HEK293 (cell line): ENCODE data around the gene PAX7.

ENCODE experiments used
- CTCF ChIA-PET: fragments of 350-600 bp; formaldehyde crosslinking; extraction: SDS; loops from one replicate; lab custom pipeline; 2021; ENCODE audit warnings: antibody characterized with exemption; lab: Yijun Ruan, JAX
- POLR2A ChIA-PET: fragments of 300-600 bp; formaldehyde crosslinking; extraction: SDS; loops from one replicate; lab custom pipeline; 2020; ENCODE audit warnings: antibody characterized with exemption, inconsistent platforms; lab: Yijun Ruan, JAX
- H3K27ac ChIP-seq: fragments of 200-500 bp; sonication (Bioruptor generic); 2 replicates; pipeline ENCODE4 v1.5.1; 2014; ENCODE audit warnings: low read depth, low read length, control low read depth, inconsistent platforms; ENCODE audit errors: extremely low read depth
- H3K36me3 ChIP-seq, 2 experiments: fragments of 200-500 bp in 1 of 2; sonication (Bioruptor generic) in 1 of 2; 1 replicate in 1 of 2; 2 replicates in 1 of 2; pipeline ENCODE4 v1.5.1; 2014 to 2017; ENCODE audit warnings: inconsistent platforms in 2 of 2, low read length in 2 of 2; ENCODE audit not compliant: control insufficient read depth in 2 of 2, insufficient read depth in 1 of 2
- H3K4me1 ChIP-seq: fragments of 200-500 bp; sonication (Bioruptor generic); 2 replicates; pipeline ENCODE4 v1.5.1; 2014; ENCODE audit warnings: mild to moderate bottlenecking, low read length, inconsistent platforms; ENCODE audit not compliant: control insufficient read depth, insufficient read depth
- H3K4me3 ChIP-seq: 2 replicates; pipeline ENCODE4 v1.5.1; 2011; ENCODE audit warnings: low read depth, mild to moderate bottlenecking, control low read depth, low read length, moderate library complexity
- H3K9me3 ChIP-seq: fragments of 200-500 bp; sonication (Bioruptor generic); 2 replicates; pipeline ENCODE4 v1.5.1; 2014; ENCODE audit warnings: low read depth, low read length, inconsistent platforms; ENCODE audit not compliant: control insufficient read depth, insufficient read depth
- HIC1 ChIP-seq: fragments of 450-650 bp; formaldehyde crosslinking; IDR thresholded peaks from 2 replicates; pipeline ENCODE4 v1.5.1; 2016; ENCODE audit warnings: missing biosample characterization, missing genetic modification characterization
- HOXA7 ChIP-seq: sonication (generic); formaldehyde crosslinking; IDR thresholded peaks from 2 replicates; pipeline ENCODE4 v1.8.1; 2022; ENCODE audit warnings: missing genetic modification reagents, borderline replicate concordance
- KLF8 ChIP-seq: fragments of 450-650 bp; formaldehyde crosslinking; IDR thresholded peaks from 2 replicates; pipeline ENCODE4 v1.5.1; 2016; ENCODE audit warnings: missing biosample characterization, missing genetic modification characterization
- MZF1 ChIP-seq: fragments of 450-650 bp; formaldehyde crosslinking; IDR thresholded peaks from 2 replicates; pipeline ENCODE4 v1.5.1; 2017; ENCODE audit warnings: missing biosample characterization, missing genetic modification characterization, borderline replicate concordance
- SP3 ChIP-seq: fragments of 450-650 bp; formaldehyde crosslinking; IDR thresholded peaks from 2 replicates; pipeline ENCODE4 v1.5.1; 2016; ENCODE audit warnings: missing biosample characterization, missing genetic modification characterization
- YY2 ChIP-seq: fragments of 450-650 bp; formaldehyde crosslinking; IDR thresholded peaks from 2 replicates; pipeline ENCODE4 v1.5.1; 2016; ENCODE audit warnings: missing biosample characterization, missing genetic modification characterization
- ZBTB17 ChIP-seq: fragments of 450-650 bp; formaldehyde crosslinking; IDR thresholded peaks from 2 replicates; pipeline ENCODE4 v1.5.1; 2016; ENCODE audit warnings: missing biosample characterization, missing genetic modification characterization
- ZBTB8A ChIP-seq: fragments of 450-650 bp; formaldehyde crosslinking; IDR thresholded peaks from 2 replicates; pipeline ENCODE4 v1.5.1; 2016; ENCODE audit warnings: missing biosample characterization, missing genetic modification characterization
- ZNF10 ChIP-seq: fragments of 450-650 bp; formaldehyde crosslinking; IDR thresholded peaks from 2 replicates; pipeline ENCODE4 v1.5.1; 2017; ENCODE audit warnings: missing biosample characterization, missing genetic modification characterization
- ZNF19 ChIP-seq: fragments of 450-650 bp; formaldehyde crosslinking; IDR thresholded peaks from 2 replicates; pipeline ENCODE4; 2016; ENCODE audit warnings: missing biosample characterization, missing genetic modification characterization, low read depth
- ZNF211 ChIP-seq: fragments of 450-650 bp; formaldehyde crosslinking; IDR thresholded peaks from 2 replicates; pipeline ENCODE4 v1.5.1; 2016; ENCODE audit warnings: low read depth, missing biosample characterization, missing genetic modification characterization
- ZNF239 ChIP-seq: fragments of 450-650 bp; formaldehyde crosslinking; IDR thresholded peaks from 2 replicates; pipeline ENCODE4 v1.5.1; 2016; ENCODE audit warnings: missing biosample characterization, missing genetic modification characterization
- ZNF292 ChIP-seq: fragments of 450-650 bp; formaldehyde crosslinking; IDR thresholded peaks from 2 replicates; pipeline ENCODE4 v1.5.1; 2016; ENCODE audit warnings: low read depth, missing biosample characterization, missing genetic modification characterization, borderline replicate concordance
- ZNF600 ChIP-seq: fragments of 450-650 bp; formaldehyde crosslinking; IDR thresholded peaks from 2 replicates; pipeline ENCODE4 v1.5.1; 2016; ENCODE audit warnings: missing biosample characterization, missing genetic modification characterization
- ZNF626 ChIP-seq: fragments of 450-650 bp; sonication (Bioruptor Pico); formaldehyde crosslinking; IDR thresholded peaks from 2 replicates; pipeline ENCODE4 v1.5.1; 2018; ENCODE audit warnings: missing biosample characterization, missing genetic modification characterization, inconsistent platforms
- ZNF645 ChIP-seq: fragments of 450-650 bp; formaldehyde crosslinking; IDR thresholded peaks from 2 replicates; pipeline ENCODE4; 2016; ENCODE audit warnings: missing biosample characterization, missing genetic modification characterization
- ZNF747 ChIP-seq: fragments of 450-650 bp; formaldehyde crosslinking; IDR thresholded peaks from 2 replicates; pipeline ENCODE4 v1.5.1; 2016; ENCODE audit warnings: missing biosample characterization, missing genetic modification characterization
- ZNF792 ChIP-seq: fragments of 450-650 bp; formaldehyde crosslinking; IDR thresholded peaks from 2 replicates; pipeline ENCODE4 v1.5.1; 2016; ENCODE audit warnings: missing biosample characterization, missing genetic modification characterization
- ZSCAN18 ChIP-seq: fragments of 450-650 bp; formaldehyde crosslinking; IDR thresholded peaks from 2 replicates; pipeline ENCODE4 v1.5.1; 2016; ENCODE audit warnings: missing biosample characterization, missing genetic modification characterization
- ZSCAN4 ChIP-seq: fragments of 450-650 bp; formaldehyde crosslinking; IDR thresholded peaks from 2 replicates; pipeline ENCODE4 v1.5.1; 2017; ENCODE audit warnings: missing biosample characterization, missing genetic modification characterization

The PAX7 gene

GRCh38 chr1:18736958-18737357, 106.3 kb downstream of the PAX7 start:
- Histone ChIP-seq H3K27ac (no peak overlapping the region), H3K4me3 (no peak overlapping the region), H3K36me3 (no peaks in the 10 kb centered on the region), H3K9me3 (no peaks in the 10 kb centered on the region), H3K4me1 (no peaks in the 10 kb centered on the region)
- ChIA-PET POLR2A (interaction anchor here (0.6 kb wide), 1 partner anchor 291 kb away, joined by 3 read pairs; no protein-coding TSS in a partner anchor), CTCF (no interaction called here)
- TF ChIP-seq ZBTB8A (tag by site-specific recombination): no peak

- TF ChIP-seq KLF8 (tag by site-specific recombination) (no peak), ZNF19 (tag by site-specific recombination) (no peak), YY2 (tag by site-specific recombination) (no peak), ZNF239 (tag by site-specific recombination) (no peak), ZNF292 (tag by site-specific recombination) (no peak), ZNF10 (no peak), MZF1 (tag by site-specific recombination) (no peak), SP3 (tag by site-specific recombination) (no peak), ZNF600 (tag by site-specific recombination) (no peak), ZSCAN18 (no peak), ZNF211 (tag by site-specific recombination) (no peak), HIC1 (tag by site-specific recombination) (no peak), ZSCAN4 (no peak), ZBTB17 (tag by site-specific recombination) (no peak), ZNF747 (tag by site-specific recombination) (no peak), ZNF792 (tag by site-specific recombination) (no peak), ZNF626 (tag by site-specific recombination) (no peak), ZNF645 (tag by site-specific recombination) (no peak), HOXA7 (no peak)
- H3K9me3 ChIP-seq: no peaks in the 10 kb centered on the region
- ChIA-PET CTCF (no interaction called here), POLR2A (no interaction called here)
- H3K4me3 ChIP-seq: no peak overlapping the region
- H3K27ac ChIP-seq: no peak overlapping the region
- H3K4me1 ChIP-seq: no peaks in the 10 kb centered on the region
- no peaks in the 10 kb centered on the region for H3K36me3 ChIP-seq
Measured at GRCh38 chr1:18738126-18738525, 107.5 kb downstream of the PAX7 start.
